Upper lobe of right lung (tissue), 1 donor: ENCODE measurements around the gene PEAK1. TPM values are rescaled to one million over a fixed set of nuclear protein-coding genes. Genes with fewer than 3 reads are reported as not detected.
"Not testable (repeated sequence)": the region's sequence is repeated elsewhere in the genome, so short reads cannot be mapped to it uniquely, and the experiment has no call there.

Experiments
- ATAC-seq: fragments of 200-7000 bp; cut with Tn5 transposase; one replicate; pipeline ENCODE4 v1.9.1; 2020; ENCODE audit warnings: mild to moderate bottlenecking, moderate library complexity
- DNase-seq: peaks from one replicate; pipeline ENCODE4 v3.0.0-alpha.2; 2020
- H3K27ac ChIP-seq: fragments of 200-600 bp; one replicate; pipeline ENCODE4 v1.8.0; 2022
- H3K27me3 ChIP-seq: fragments of 200-600 bp; one replicate; pipeline ENCODE4 v1.8.0; 2022; ENCODE audit warnings: mild to moderate bottlenecking
- H3K36me3 ChIP-seq: fragments of 200-600 bp; one replicate; pipeline ENCODE4 v1.8.0; 2022
- H3K4me1 ChIP-seq: fragments of 200-600 bp; one replicate; pipeline ENCODE4 v1.8.0; 2022
- H3K4me3 ChIP-seq: fragments of 200-600 bp; one replicate; pipeline ENCODE4 v1.8.0; 2022; ENCODE audit warnings: mild to moderate bottlenecking
- H3K9me3 ChIP-seq: fragments of 200-600 bp; one replicate; pipeline ENCODE4 v1.8.0; 2022
- intact Hi-C: fragments of 100-400 bp; cut with DNase I; formaldehyde crosslinking; loops from one replicate; pipeline ENCODE4 v1.11.0; 2022
- total RNA-seq: library from RNA; stranded (reverse); fragmentation: NEBNext Ultra II Directional; extraction: Animal tissue kit (Norgen Biotek cat#: 25700); gene quantifications from one replicate; pipeline ENCODE4 v1.2.1, GENCODE V29; 2021
- TF ChIP-seq, protein P1 (sequence below): fragments of 200-600 bp; IDR thresholded peaks from one replicate; pipeline ENCODE4 v1.8.0; 2022; ENCODE audit warnings: antibody characterized with exemption
- donor health status: DM: no; HTN: yes; CAD: no; lungs with severe emphysema.

The PEAK1 gene
- total RNA-seq, 1 donor from 2014 or later, result 139 TPM

DNA sequence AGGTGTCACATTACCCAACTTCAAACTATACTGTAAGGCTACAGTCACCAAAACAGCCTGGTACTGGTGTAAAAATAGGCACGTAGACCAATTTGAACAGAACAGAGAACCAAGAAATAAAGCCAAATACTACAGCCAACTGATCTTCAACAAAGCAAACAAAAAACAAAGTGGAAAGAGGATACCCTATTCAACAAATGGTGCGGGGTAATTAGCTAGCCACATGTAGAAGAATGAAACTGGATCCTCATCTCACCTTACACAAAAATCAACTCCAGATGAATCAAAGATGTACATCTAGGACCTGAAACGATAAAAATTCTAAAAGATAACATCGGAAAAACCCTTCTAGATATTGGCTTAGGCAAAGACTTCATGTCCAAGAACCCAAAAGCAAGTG is 13.1 kb downstream of the PEAK1 start:
- Histone ChIP-seq H3K4me1 (peaks cover 24% of the 10 kb centered on the region), H3K4me3 (no peak overlapping the region), H3K9me3 (no peaks in the 10 kb centered on the region), H3K27me3 (no peaks in the 10 kb centered on the region), H3K27ac (no peak overlapping the region), H3K36me3 (no peaks in the 10 kb centered on the region)
- DNase-seq (no peak), ATAC-seq (no peak)
- intact Hi-C loops, result no loop called here
- TF ChIP-seq, protein P1, sequence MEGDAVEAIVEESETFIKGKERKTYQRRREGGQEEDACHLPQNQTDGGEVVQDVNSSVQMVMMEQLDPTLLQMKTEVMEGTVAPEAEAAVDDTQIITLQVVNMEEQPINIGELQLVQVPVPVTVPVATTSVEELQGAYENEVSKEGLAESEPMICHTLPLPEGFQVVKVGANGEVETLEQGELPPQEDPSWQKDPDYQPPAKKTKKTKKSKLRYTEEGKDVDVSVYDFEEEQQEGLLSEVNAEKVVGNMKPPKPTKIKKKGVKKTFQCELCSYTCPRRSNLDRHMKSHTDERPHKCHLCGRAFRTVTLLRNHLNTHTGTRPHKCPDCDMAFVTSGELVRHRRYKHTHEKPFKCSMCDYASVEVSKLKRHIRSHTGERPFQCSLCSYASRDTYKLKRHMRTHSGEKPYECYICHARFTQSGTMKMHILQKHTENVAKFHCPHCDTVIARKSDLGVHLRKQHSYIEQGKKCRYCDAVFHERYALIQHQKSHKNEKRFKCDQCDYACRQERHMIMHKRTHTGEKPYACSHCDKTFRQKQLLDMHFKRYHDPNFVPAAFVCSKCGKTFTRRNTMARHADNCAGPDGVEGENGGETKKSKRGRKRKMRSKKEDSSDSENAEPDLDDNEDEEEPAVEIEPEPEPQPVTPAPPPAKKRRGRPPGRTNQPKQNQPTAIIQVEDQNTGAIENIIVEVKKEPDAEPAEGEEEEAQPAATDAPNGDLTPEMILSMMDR, result no peak

DNA sequence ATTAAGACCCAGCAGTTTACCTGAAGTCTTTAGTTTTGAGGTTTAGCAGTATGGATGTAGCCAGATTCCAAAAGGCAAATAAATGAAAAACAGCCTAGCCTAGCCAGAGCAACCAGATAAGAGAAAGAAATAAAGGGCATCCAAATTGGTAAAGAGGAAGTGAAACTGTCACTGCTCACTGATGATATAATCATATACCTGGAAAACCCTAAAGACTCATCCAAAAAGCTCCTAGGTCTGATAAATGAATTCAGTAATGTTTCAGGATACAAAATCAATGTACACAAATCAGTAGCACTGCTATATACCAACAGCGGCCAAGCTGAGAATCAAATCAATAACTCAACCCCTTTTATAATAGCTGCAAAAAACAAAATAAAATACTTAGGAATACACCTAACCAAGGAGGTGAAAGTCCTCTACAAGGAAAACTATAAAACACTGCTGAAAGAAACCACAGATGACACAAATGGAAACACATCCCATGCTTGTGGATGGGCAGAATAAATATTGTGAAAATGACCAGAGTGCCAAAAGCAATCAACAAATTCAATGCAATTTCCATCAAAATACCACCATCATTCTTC is 13.6 kb downstream of the PEAK1 start:
- ATAC-seq, H3K9me3 ChIP-seq, DNase-seq, H3K27me3 ChIP-seq, H3K4me3 ChIP-seq, intact Hi-C loops, H3K27ac ChIP-seq, H3K36me3 ChIP-seq: not testable (repeated sequence)
- H3K4me1 ChIP-seq, result peaks cover 24% of the 10 kb centered on the region

DNA sequence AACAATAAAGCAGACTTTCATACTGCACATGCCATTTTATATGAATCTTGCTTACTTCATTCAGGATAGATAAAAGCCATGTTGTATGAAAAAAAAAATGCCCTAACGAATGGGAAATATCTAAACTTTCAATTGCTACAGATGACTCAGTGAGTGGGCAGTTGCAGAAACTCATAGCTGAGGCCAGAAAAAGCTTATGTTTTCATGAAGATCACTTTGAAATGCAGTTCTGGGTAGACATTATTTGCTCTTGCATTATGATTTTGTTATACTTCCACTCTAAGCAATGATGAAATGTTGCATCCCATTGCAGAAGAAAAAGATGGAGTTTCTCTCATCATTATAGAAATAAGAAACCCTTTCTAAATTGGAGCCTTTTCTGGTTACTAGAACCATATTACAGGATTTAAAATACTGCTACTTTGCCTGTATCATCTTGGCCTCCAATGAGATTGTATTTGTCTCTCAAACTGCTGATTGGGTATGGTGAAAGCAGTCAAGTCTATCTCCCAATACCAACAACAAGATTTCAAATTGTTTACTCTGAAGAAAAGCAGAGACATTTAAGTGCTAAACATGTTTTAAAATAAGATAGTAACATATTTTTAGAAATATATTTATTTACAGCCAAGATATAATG is 17.0 kb downstream of the PEAK1 start:
- Histone ChIP-seq H3K9me3 (peaks cover 12% of the 10 kb centered on the region), H3K4me1 (no peaks in the 10 kb centered on the region), H3K36me3 (no peaks in the 10 kb centered on the region), H3K27ac (no peak overlapping the region), H3K27me3 (no peaks in the 10 kb centered on the region), H3K4me3 (no peak overlapping the region)
- TF ChIP-seq, protein P1, result no peak
- intact Hi-C loops, result no loop called here
- no peak for DNase-seq
- ATAC-seq, result no peak

DNA sequence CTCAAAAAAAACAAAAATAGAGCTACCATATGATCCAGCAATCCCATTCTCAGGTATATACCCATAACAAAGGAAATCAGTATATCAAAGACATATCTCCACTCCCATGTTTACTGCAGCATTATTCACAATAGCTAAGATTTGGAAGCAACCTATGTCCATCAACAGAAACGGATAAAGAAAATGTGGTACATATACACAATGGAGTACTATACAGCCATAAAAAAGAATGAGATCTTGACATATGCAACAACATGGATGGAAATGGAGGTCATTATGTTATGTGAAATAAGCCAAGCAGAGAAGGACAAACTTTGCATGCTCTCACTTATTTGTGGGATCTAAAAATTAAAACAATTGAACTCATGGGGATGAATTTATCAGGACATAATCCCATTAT is 19.6 kb downstream of the PEAK1 start:
- TF ChIP-seq, protein P1, result no peak
- no peaks in the 10 kb centered on the region for H3K36me3 ChIP-seq
- no peaks in the 10 kb centered on the region for H3K27me3 ChIP-seq
- H3K4me3 ChIP-seq, result no peak overlapping the region
- ATAC-seq (no peak), DNase-seq (no peak)
- no peaks in the 10 kb centered on the region for H3K4me1 ChIP-seq
- intact Hi-C loops, result no loop called here
- H3K9me3 ChIP-seq, result peaks cover 25% of the 10 kb centered on the region
- H3K27ac ChIP-seq, result no peak overlapping the region

DNA sequence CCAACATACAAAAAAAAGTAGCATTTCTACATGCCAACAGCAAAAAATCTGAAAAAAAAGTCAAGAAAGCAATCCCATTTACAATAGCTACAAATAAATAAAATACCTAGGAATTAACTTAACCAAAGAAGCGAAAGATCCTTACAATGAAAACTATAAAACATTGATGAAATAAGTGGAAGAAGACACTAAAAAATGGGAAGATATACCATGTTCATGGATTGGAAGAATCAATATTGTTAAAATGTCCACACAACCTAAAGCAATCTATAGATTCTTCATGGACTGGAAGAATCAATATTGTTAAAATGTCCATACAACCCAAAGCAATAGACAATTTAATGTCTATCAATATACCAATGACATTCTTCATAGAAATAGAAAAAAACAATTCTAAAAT is 21.0 kb downstream of the PEAK1 start:
- no peak for DNase-seq
- H3K27me3 ChIP-seq, result no peaks in the 10 kb centered on the region
- TF ChIP-seq, protein P1, result no peak
- H3K4me3 ChIP-seq, result no peak overlapping the region
- no peak for ATAC-seq
- H3K9me3 ChIP-seq, result peaks cover 31% of the 10 kb centered on the region
- H3K27ac ChIP-seq, result no peak overlapping the region
- intact Hi-C loops, result no loop called here
- no peaks in the 10 kb centered on the region for H3K4me1 ChIP-seq
- H3K36me3 ChIP-seq, result no peaks in the 10 kb centered on the region

DNA sequence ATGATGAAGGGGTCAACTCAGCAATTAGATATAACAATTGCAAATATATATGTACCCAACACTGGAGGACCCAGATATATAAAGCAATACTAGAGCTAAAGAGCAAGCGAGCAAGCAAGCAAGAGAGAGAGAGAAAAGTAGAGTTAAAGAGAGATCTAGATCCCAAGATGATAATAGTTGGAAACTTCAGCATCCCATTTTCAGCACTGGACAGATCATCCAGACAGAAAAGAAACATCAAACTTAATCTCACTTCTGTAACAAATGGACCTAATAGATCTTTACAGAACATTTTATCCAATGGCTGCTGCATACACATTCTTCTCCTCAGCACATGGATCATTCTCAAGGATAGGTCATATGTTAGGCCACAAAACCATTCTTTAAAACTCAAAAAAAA is 23.2 kb downstream of the PEAK1 start:
- peaks cover 3% of the 10 kb centered on the region for H3K4me1 ChIP-seq
- ATAC-seq (no peak), DNase-seq (no peak)
- no peaks in the 10 kb centered on the region for H3K36me3 ChIP-seq
- no peak overlapping the region for H3K27ac ChIP-seq
- H3K9me3 ChIP-seq, result peaks cover 31% of the 10 kb centered on the region
- TF ChIP-seq, protein P1, result no peak
- no peak overlapping the region for H3K4me3 ChIP-seq
- no peaks in the 10 kb centered on the region for H3K27me3 ChIP-seq
- intact Hi-C loops, result no loop called here
